Gastrocnemius medialis (tissue), 4 donors: ENCODE data around the gene LMBRD2. TPM values are rescaled to one million over a fixed set of nuclear protein-coding genes. Genes with fewer than 3 reads are reported as not detected.
"Not testable (repeated sequence)": the region's sequence is repeated elsewhere in the genome, so short reads cannot be mapped to it uniquely, and the experiment has no call there.

Source experiments
- ATAC-seq, 2 donors: fragments of 150-250 bp; one replicate each; pipeline ENCODE4 v1.9.1; 2016
- DNase-seq, 2 donors: peaks; one replicate each; pipeline ENCODE4 v3.0.0-alpha.2; 2019
- H3K27ac ChIP-seq, 4 donors: fragments of 200-600 bp; sonication (generic); 1 replicate in 1 of 4; 2 replicates in 3 of 4; pipeline ENCODE4 v1.5.1; 2016 to 2018; ENCODE audit warnings: mild to moderate bottlenecking in 2 of 4, moderate library complexity in 1 of 4
- H3K27me3 ChIP-seq, 3 donors: fragments of 200-600 bp; sonication (generic) in 2 of 3; 1 replicate in 1 of 3; 2 replicates in 2 of 3; pipeline versions ENCODE4 v1.5.1 to v1.6.0; 2016 to 2019; ENCODE audit warnings: mild to moderate bottlenecking in 1 of 3, moderate library complexity in 1 of 3
- H3K36me3 ChIP-seq, 2 donors: fragments of 200-600 bp; sonication (generic) in 1 of 2; one replicate each; pipeline ENCODE4 v1.5.1; 2017 to 2018
- H3K4me1 ChIP-seq, 2 donors: fragments of 200-600 bp; sonication (generic) in 1 of 2; one replicate each; pipeline ENCODE4 v1.5.1; 2016 to 2017; ENCODE audit warnings: mild to moderate bottlenecking in 2 of 2
- H3K4me3 ChIP-seq, 4 donors: fragments of 200-600 bp; sonication (generic) in 3 of 4; 1 replicate in 1 of 4; 2 replicates in 3 of 4; pipeline ENCODE4 v1.5.1; 2016 to 2019; ENCODE audit warnings: mild to moderate bottlenecking in 2 of 4
- H3K9me3 ChIP-seq, 3 donors: fragments of 200-600 bp; sonication (generic) in 2 of 3; 1 replicate in 1 of 3; 2 replicates in 2 of 3; pipeline ENCODE4 v1.5.1; 2016 to 2019
- CTCF ChIP-seq, 5 experiments: fragments of 450-650 bp in 3 of 5; fragments of 200-600 bp in 2 of 5; sonication (generic) in 2 of 5; IDR thresholded peaks in 4 of 5; conservative IDR thresholded peaks in 1 of 5; 1 replicate in 4 of 5; 2 replicates in 1 of 5; pipeline ENCODE4 v1.5.1; 2016 to 2019; ENCODE audit warnings: antibody characterized with exemption in 5 of 5, mild to moderate bottlenecking in 3 of 5, moderate library complexity in 3 of 5
- POLR2A ChIP-seq, 2 donors: fragments of 450-650 bp; IDR thresholded peaks; one replicate each; pipeline ENCODE4 v1.6.1; 2017; ENCODE audit warnings: antibody characterized with exemption in 2 of 2, mild to moderate bottlenecking in 2 of 2, moderate library complexity in 2 of 2
- in situ Hi-C, 4 donors: fragments of 200-750 bp; cut with MboI; loops; one replicate each; pipeline versions ENCODE4 v1.15.0 to v1.8.0; 2017; ENCODE audit warnings: low sequenced_read_pairs in 4 of 4
- intact Hi-C: fragments of 100-400 bp; cut with DNase I; formaldehyde crosslinking; loops from one replicate; pipeline ENCODE4 v1.15.1; 2023; ENCODE audit warnings: low total_unique reads
- total RNA-seq, 4 donors: library from RNA; depleted of rRNA; stranded (reverse); fragments of >200 nt; gene quantifications; one replicate each; pipeline versions ENCODE4 v1.1.0 to v1.2.3, GENCODE V29; 2016

The LMBRD2 gene
- 10 to 100 TPM; 12.2 to 29.0 (median 21.3) TPM for total RNA-seq

- DNase-seq (peak; percentile 96), ATAC-seq (peak; percentile 99)
- Histone ChIP-seq H3K36me3 (peaks cover 0 to 6% of the 10 kb centered on the region in 2 donors), H3K4me3 (peak within 1 kb of the TSS; percentile 89 to 99 (median 92)), H3K9me3 (no peaks in the 10 kb centered on the region), H3K27ac (peak within 1 kb of the TSS; percentile 88 to 95 (median 92)), H3K27me3 (no peaks in the 10 kb centered on the region), H3K4me1 (peaks cover 32 to 41% of the 10 kb centered on the region in 2 donors)
- TF ChIP-seq CTCF (IDR thresholded peaks at IDR 0.05 in 4 of 5, conservative IDR thresholded peaks at IDR 0.05 in 1 of 5), result no peak
- peak; percentile 58 to 74 for TF ChIP-seq POLR2A (IDR thresholded peaks at IDR 0.05)
- in situ Hi-C loops, result loop anchor here in 1 of 4 donors (10.0 kb wide), 1 partner anchor 1227 kb away; the partner anchor contains the start of gene DNAJC21
- intact Hi-C loops, result loop anchor here (2.0 to 10.0 kb wide), 3 partner anchors 89 to 1223 kb away; partner anchors contain the start of genes NADK2, NUP155 and WDR70
These were observed at the start of gene LMBRD2, which contains the start of gene SKP2 for GRCh38 chr5:36151434-36152323. TSS of gene LMBRD2 (minus strand) at chr5:36151887. CDS start at chr5:36143349, 8,538 bp downstream. TSS of gene SKP2 (plus strand) at chr5:36152111. CDS start at chr5:36152263, 152 bp downstream.

- Histone ChIP-seq H3K9me3 (no peaks in the 10 kb centered on the region), H3K4me1 (peaks cover 6 to 9% of the 10 kb centered on the region in 2 donors), H3K27ac (no peak overlapping the region), H3K36me3 (peaks cover 2 to 52% of the 10 kb centered on the region in 2 donors), H3K27me3 (no peaks in the 10 kb centered on the region), H3K4me3 (no peak overlapping the region)
- ATAC-seq, result no peak
- intact Hi-C loops, result no loop called here
- in situ Hi-C loops, result no loop called here
- TF ChIP-seq POLR2A (IDR thresholded peaks at IDR 0.05) (no peak), CTCF (IDR thresholded peaks at IDR 0.05 in 4 of 5, conservative IDR thresholded peaks at IDR 0.05 in 1 of 5) (no peak)
- DNase-seq, result no peak
These were observed 48.8 kb upstream of the LMBRD2 start for GRCh38 chr5:36200513-36200912.

GRCh38 chr5:36199620-36200019 lies 47.9 kb upstream of the LMBRD2 start:
- peaks cover 2 to 54% of the 10 kb centered on the region in 2 donors for H3K36me3 ChIP-seq
- intact Hi-C loops, result no loop called here

GRCh38 chr5:36198783-36199182 lies 47.1 kb upstream of the LMBRD2 start:
- intact Hi-C loops, H3K27ac ChIP-seq, H3K9me3 ChIP-seq, DNase-seq, in situ Hi-C loops, H3K4me1 ChIP-seq, H3K4me3 ChIP-seq, ATAC-seq, H3K27me3 ChIP-seq: not testable (repeated sequence)
- peaks cover 2 to 60% of the 10 kb centered on the region in 2 donors for H3K36me3 ChIP-seq

More at GRCh38 chr5:36199620-36200019, 47.9 kb upstream of the LMBRD2 start:
- Histone ChIP-seq H3K27me3 (no peaks in the 10 kb centered on the region), H3K27ac (no peak overlapping the region), H3K4me3 (no peak overlapping the region), H3K9me3 (no peaks in the 10 kb centered on the region), H3K4me1 (peaks cover 6 to 9% of the 10 kb centered on the region in 2 donors)
- in situ Hi-C loops, result no loop called here
- TF ChIP-seq POLR2A (IDR thresholded peaks at IDR 0.05), result no peak
- TF ChIP-seq CTCF (IDR thresholded peaks at IDR 0.05 in 4 of 5, conservative IDR thresholded peaks at IDR 0.05 in 1 of 5), result no peak
- DNase-seq (no peak), ATAC-seq (no peak)

- H3K9me3 ChIP-seq, result no peaks in the 10 kb centered on the region
- no peak for ATAC-seq
- in situ Hi-C loops, result no loop called here
These were observed 46.6 kb upstream of the LMBRD2 start for GRCh38 chr5:36198281-36198680.

More at GRCh38 chr5:36198281-36198680, 46.6 kb upstream of the LMBRD2 start:
- no peak overlapping the region for H3K4me3 ChIP-seq
- TF ChIP-seq POLR2A (IDR thresholded peaks at IDR 0.05), result no peak
- TF ChIP-seq CTCF (IDR thresholded peaks at IDR 0.05 in 4 of 5, conservative IDR thresholded peaks at IDR 0.05 in 1 of 5), result no peak
- intact Hi-C loops, result no loop called here
- no peak for DNase-seq
- H3K27me3 ChIP-seq, result no peaks in the 10 kb centered on the region
- H3K4me1 ChIP-seq, result peaks cover 6 to 7% of the 10 kb centered on the region in 2 donors
- H3K27ac ChIP-seq, result no peak overlapping the region
- peaks cover 2 to 65% of the 10 kb centered on the region in 2 donors for H3K36me3 ChIP-seq
